Measurements from ENCODE around the gene ADCY9.

DNA sequence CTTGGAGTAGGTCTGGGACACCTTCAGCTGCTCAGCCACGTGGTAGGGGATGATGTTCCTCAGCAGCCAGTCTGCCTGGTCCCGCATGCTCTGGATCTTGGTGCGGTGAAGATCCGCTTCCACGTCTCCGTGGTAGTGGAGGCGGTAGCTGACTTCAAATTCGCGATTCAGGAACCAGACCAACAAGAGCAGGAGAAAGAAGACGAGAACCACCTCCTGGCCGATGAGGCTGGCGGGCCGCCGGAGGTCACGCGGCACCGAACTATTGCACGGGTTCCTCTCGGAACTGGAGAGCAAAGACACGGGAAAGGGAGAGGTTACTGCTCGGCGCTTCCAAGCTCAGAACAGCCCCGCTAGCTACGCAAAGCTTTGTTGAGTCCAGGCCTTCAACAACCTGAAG lies 149.6 kb downstream of the ADCY9 start:
- TF ChIP-seq, protein P1, sequence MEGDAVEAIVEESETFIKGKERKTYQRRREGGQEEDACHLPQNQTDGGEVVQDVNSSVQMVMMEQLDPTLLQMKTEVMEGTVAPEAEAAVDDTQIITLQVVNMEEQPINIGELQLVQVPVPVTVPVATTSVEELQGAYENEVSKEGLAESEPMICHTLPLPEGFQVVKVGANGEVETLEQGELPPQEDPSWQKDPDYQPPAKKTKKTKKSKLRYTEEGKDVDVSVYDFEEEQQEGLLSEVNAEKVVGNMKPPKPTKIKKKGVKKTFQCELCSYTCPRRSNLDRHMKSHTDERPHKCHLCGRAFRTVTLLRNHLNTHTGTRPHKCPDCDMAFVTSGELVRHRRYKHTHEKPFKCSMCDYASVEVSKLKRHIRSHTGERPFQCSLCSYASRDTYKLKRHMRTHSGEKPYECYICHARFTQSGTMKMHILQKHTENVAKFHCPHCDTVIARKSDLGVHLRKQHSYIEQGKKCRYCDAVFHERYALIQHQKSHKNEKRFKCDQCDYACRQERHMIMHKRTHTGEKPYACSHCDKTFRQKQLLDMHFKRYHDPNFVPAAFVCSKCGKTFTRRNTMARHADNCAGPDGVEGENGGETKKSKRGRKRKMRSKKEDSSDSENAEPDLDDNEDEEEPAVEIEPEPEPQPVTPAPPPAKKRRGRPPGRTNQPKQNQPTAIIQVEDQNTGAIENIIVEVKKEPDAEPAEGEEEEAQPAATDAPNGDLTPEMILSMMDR (IDR thresholded peaks at IDR 0.05 in 2 of 3, conservative IDR thresholded peaks at IDR 0.05 in 1 of 3; ENCODE audit: borderline replicate concordance in 1 of 3, insufficient read depth in 1 of 3, low read depth in 2 of 3, low read length in 2 of 3): no peak
- no peak for TF ChIP-seq POLR2AphosphoS5 (IDR thresholded peaks at IDR 0.05; ENCODE audit: low read depth, low read length)
- TF ChIP-seq TCF7L2 (IDR thresholded peaks at IDR 0.05; ENCODE audit: borderline replicate concordance, extremely low read depth, insufficient read depth, insufficient read length): no peak
- TF ChIP-seq EZH2phosphoT487 (IDR thresholded peaks at IDR 0.05; ENCODE audit: borderline replicate concordance): no peak
- TF ChIP-seq CEBPB (IDR thresholded peaks at IDR 0.05; ENCODE audit: low read depth): no peak
- no peak for TF ChIP-seq RAD21 (IDR thresholded peaks at IDR 0.05; ENCODE audit: low read depth)
- TF ChIP-seq, protein P2, sequence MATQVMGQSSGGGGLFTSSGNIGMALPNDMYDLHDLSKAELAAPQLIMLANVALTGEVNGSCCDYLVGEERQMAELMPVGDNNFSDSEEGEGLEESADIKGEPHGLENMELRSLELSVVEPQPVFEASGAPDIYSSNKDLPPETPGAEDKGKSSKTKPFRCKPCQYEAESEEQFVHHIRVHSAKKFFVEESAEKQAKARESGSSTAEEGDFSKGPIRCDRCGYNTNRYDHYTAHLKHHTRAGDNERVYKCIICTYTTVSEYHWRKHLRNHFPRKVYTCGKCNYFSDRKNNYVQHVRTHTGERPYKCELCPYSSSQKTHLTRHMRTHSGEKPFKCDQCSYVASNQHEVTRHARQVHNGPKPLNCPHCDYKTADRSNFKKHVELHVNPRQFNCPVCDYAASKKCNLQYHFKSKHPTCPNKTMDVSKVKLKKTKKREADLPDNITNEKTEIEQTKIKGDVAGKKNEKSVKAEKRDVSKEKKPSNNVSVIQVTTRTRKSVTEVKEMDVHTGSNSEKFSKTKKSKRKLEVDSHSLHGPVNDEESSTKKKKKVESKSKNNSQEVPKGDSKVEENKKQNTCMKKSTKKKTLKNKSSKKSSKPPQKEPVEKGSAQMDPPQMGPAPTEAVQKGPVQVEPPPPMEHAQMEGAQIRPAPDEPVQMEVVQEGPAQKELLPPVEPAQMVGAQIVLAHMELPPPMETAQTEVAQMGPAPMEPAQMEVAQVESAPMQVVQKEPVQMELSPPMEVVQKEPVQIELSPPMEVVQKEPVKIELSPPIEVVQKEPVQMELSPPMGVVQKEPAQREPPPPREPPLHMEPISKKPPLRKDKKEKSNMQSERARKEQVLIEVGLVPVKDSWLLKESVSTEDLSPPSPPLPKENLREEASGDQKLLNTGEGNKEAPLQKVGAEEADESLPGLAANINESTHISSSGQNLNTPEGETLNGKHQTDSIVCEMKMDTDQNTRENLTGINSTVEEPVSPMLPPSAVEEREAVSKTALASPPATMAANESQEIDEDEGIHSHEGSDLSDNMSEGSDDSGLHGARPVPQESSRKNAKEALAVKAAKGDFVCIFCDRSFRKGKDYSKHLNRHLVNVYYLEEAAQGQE (IDR thresholded peaks at IDR 0.05; ENCODE audit: low read depth): no peak

All from HCT116 (cell line).